Osteocyte (in vitro differentiated cells): ENCODE measurements around the gene LIPI. TPM values are rescaled to one million over a fixed set of nuclear protein-coding genes. Genes with fewer than 3 reads are reported as not detected.

Experiments
- DNase-seq: peaks from one replicate; pipeline ENCODE4 v3.0.0; 2021; ENCODE audit warnings: mixed read lengths; ENCODE audit not compliant: unreplicated experiment; ENCODE audit errors: extremely low spot score
- H3K27ac Mint-ChIP-seq: one replicate; pipeline ENCODE4 v1.8.0; 2021; ENCODE audit warnings: mild to moderate bottlenecking, mixed read lengths; ENCODE audit not compliant: unreplicated experiment
- H3K27me3 Mint-ChIP-seq: one replicate; pipeline ENCODE4 v1.8.0; 2021; ENCODE audit warnings: mixed read lengths; ENCODE audit not compliant: unreplicated experiment
- H3K36me3 Mint-ChIP-seq: one replicate; pipeline ENCODE4 v1.8.0; 2021; ENCODE audit warnings: mixed read lengths; ENCODE audit not compliant: unreplicated experiment
- H3K4me1 Mint-ChIP-seq: one replicate; pipeline ENCODE4 v1.8.0; 2021; ENCODE audit warnings: mixed read lengths; ENCODE audit not compliant: unreplicated experiment
- H3K4me3 Mint-ChIP-seq: one replicate; pipeline ENCODE4 v1.8.0; 2021; ENCODE audit warnings: mild to moderate bottlenecking, moderate library complexity, mixed read lengths; ENCODE audit not compliant: unreplicated experiment
- H3K9me3 Mint-ChIP-seq: one replicate; pipeline ENCODE4 v1.8.0; 2021; ENCODE audit warnings: mixed read lengths; ENCODE audit not compliant: unreplicated experiment
- CTCF ChIP-seq: fragments of 200-600 bp; sonication (generic); IDR thresholded peaks from 2 replicates; pipeline ENCODE4 v1.5.0; 2021; ENCODE audit warnings: antibody characterized with exemption, mild to moderate bottlenecking, moderate library complexity
- total RNA-seq: library from RNA; stranded (reverse); gene quantifications from 2 replicates; pipeline ENCODE4 v1.2.1, GENCODE V29; 2021

The LIPI gene
- total RNA-seq, 1 donor from 2014 or later, result not detected

GRCh38 chr21:14121719-14122118 is 89.0 kb downstream of the LIPI start:
- DNase-seq, result no peak
- Mint-ChIP-seq H3K9me3 (peaks cover 39% of the 10 kb centered on the region), H3K27ac (no peak overlapping the region), H3K4me1 (no peaks in the 10 kb centered on the region), H3K27me3 (no peaks in the 10 kb centered on the region), H3K4me3 (no peak overlapping the region), H3K36me3 (no peaks in the 10 kb centered on the region)
- TF ChIP-seq CTCF, result no peak

- H3K4me1 Mint-ChIP-seq, result no peaks in the 10 kb centered on the region
- no peak overlapping the region for H3K4me3 Mint-ChIP-seq
- H3K9me3 Mint-ChIP-seq, result peaks cover 48% of the 10 kb centered on the region
- no peaks in the 10 kb centered on the region for H3K27me3 Mint-ChIP-seq
- H3K27ac Mint-ChIP-seq, result no peak overlapping the region
- H3K36me3 Mint-ChIP-seq, result no peaks in the 10 kb centered on the region
- DNase-seq, result no peak
- no peak for TF ChIP-seq CTCF
Measured at GRCh38 chr21:14120091-14120734, 90.5 kb downstream of the LIPI start.

GRCh38 chr21:14119038-14119437 is 91.7 kb downstream of the LIPI start:
- peaks cover 52% of the 10 kb centered on the region for H3K9me3 Mint-ChIP-seq
- no peaks in the 10 kb centered on the region for H3K36me3 Mint-ChIP-seq
- TF ChIP-seq CTCF, result no peak
- no peak overlapping the region for H3K4me3 Mint-ChIP-seq
- no peak overlapping the region for H3K27ac Mint-ChIP-seq
- no peaks in the 10 kb centered on the region for H3K4me1 Mint-ChIP-seq
- no peak for DNase-seq
- H3K27me3 Mint-ChIP-seq, result no peaks in the 10 kb centered on the region

DNA sequence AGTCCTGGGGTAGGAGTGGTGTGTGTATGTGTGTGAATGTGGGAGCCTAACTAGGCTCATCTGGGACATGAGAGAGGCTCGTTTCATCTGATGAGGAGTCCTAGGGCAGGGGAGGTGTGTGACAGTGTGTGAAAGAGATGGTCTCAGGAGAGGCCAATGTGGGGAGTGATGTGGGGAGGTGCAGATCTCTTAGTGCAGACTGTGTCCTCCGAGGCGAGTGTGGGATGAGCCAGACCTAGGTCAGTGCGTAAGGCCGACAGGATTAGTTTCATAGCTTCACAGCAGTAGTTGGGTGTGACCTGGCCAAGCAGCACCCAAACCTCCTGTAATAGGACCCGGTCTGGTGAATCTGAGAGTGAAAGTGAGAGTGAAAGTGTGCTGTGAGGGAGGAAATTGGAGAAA is 94.7 kb downstream of the LIPI start:
- Mint-ChIP-seq H3K27me3 (no peaks in the 10 kb centered on the region), H3K9me3 (peaks cover 46% of the 10 kb centered on the region), H3K36me3 (no peaks in the 10 kb centered on the region), H3K4me1 (no peaks in the 10 kb centered on the region), H3K27ac (no peak overlapping the region), H3K4me3 (no peak overlapping the region)
- DNase-seq, result no peak
- no peak for TF ChIP-seq CTCF

- peaks cover 46% of the 10 kb centered on the region for H3K9me3 Mint-ChIP-seq
- no peak overlapping the region for H3K4me3 Mint-ChIP-seq
- TF ChIP-seq CTCF, result no peak
- no peaks in the 10 kb centered on the region for H3K36me3 Mint-ChIP-seq
- H3K27ac Mint-ChIP-seq, result no peak overlapping the region
- H3K4me1 Mint-ChIP-seq, result no peaks in the 10 kb centered on the region
- no peaks in the 10 kb centered on the region for H3K27me3 Mint-ChIP-seq
- DNase-seq, result peak; percentile 74
Measured at GRCh38 chr21:14115646-14116045, 95.1 kb downstream of the LIPI start.
